HG03432 (cell line): ENCODE measurements around the gene AOAH.

Experiments used
- ATAC-seq: cut with Tn5 transposase; IDR thresholded peaks from one replicate; pipeline ENCODE4 v1.9.1; 2021; ENCODE audit warnings: mild to moderate bottlenecking, moderate library complexity; ENCODE audit not compliant: unreplicated experiment

Gene AOAH

GRCh38 chr7:36638140-36638539 lies 86.2 kb downstream of the AOAH start:
- no peak for ATAC-seq

- no peak for ATAC-seq
Observed at GRCh38 chr7:36637417-36637816, 86.9 kb downstream of the AOAH start.

GRCh38 chr7:36636126-36636525 lies 88.2 kb downstream of the AOAH start:
- no peak for ATAC-seq

- no peak for ATAC-seq
Observed at GRCh38 chr7:36635091-36635490, 89.2 kb downstream of the AOAH start.

GRCh38 chr7:36633377-36633776 lies 90.9 kb downstream of the AOAH start:
- no peak for ATAC-seq

GRCh38 chr7:36630112-36630650 lies 94.1 kb downstream of the AOAH start:
- ATAC-seq, result no peak

- ATAC-seq, result no peak
Observed at GRCh38 chr7:36629351-36629750, 94.9 kb downstream of the AOAH start.

GRCh38 chr7:36627836-36628235 lies 96.5 kb downstream of the AOAH start:
- ATAC-seq, result no peak

GRCh38 chr7:36626111-36626510 lies 98.2 kb downstream of the AOAH start:
- ATAC-seq, result no peak

- ATAC-seq, result no peak
Observed at GRCh38 chr7:36625247-36625646, 99.0 kb downstream of the AOAH start.

- no peak for ATAC-seq
Observed at GRCh38 chr7:36623247-36623646, 101.0 kb downstream of the AOAH start.

- ATAC-seq, result no peak
Observed at GRCh38 chr7:36621396-36621795, 102.9 kb downstream of the AOAH start.

GRCh38 chr7:36620166-36620708 lies 104.1 kb downstream of the AOAH start:
- no peak for ATAC-seq

GRCh38 chr7:36617408-36617807 lies 106.9 kb downstream of the AOAH start:
- ATAC-seq, result no peak

GRCh38 chr7:36615852-36616540 lies 108.3 kb downstream of the AOAH start:
- no peak for ATAC-seq

- ATAC-seq, result no peak
Observed at GRCh38 chr7:36614959-36615358, 109.3 kb downstream of the AOAH start.

- no peak for ATAC-seq
Observed at GRCh38 chr7:36613031-36613614, 111.2 kb downstream of the AOAH start.

GRCh38 chr7:36611703-36612102 lies 112.6 kb downstream of the AOAH start:
- ATAC-seq, result no peak

- ATAC-seq, result no peak
Observed at GRCh38 chr7:36607721-36608095, 116.6 kb downstream of the AOAH start.

GRCh38 chr7:36606976-36607720 lies 117.1 kb downstream of the AOAH start:
- ATAC-seq, result no peak

- ATAC-seq, result no peak
Observed at GRCh38 chr7:36606153-36606975, 117.9 kb downstream of the AOAH start.
